ENCODE results near the gene CROCC2.

CROCC2 gene

GRCh38 chr2:240906141-240906910 lies at the start of gene CROCC2:
Gene CROCC2, plus strand, starts transcription at chr2:240906336. Its CDS starts 178 bp downstream, at chr2:240906514.
- in situ Hi-C loops (cut with HindIII; ENCODE audit: low sequenced_read_pairs) = no loop called here
- no peak for DNase-seq (ENCODE audit: low read depth, low spot score)
- H3K4me3 ChIP-seq (ENCODE audit: low read depth, low read length) = no peak within 1 kb of the TSS
- TF ChIP-seq CTCF (IDR thresholded peaks at IDR 0.05; ENCODE audit: low read depth, low read length) = no peak

GRCh38 chr2:240857039-240858008 lies 48.8 kb upstream of the CROCC2 start:
- no peak for TF ChIP-seq CTCF (IDR thresholded peaks at IDR 0.05; ENCODE audit: low read depth, low read length)
- in situ Hi-C loops (cut with HindIII; ENCODE audit: low sequenced_read_pairs) = no loop called here
- no peak overlapping the region for H3K4me3 ChIP-seq (ENCODE audit: low read depth, low read length)
- no peak for DNase-seq (ENCODE audit: low read depth, low spot score)

- DNase-seq (ENCODE audit: low read depth, low spot score) = no peak
- no peak overlapping the region for H3K4me3 ChIP-seq (ENCODE audit: low read depth, low read length)
- in situ Hi-C loops (cut with HindIII; ENCODE audit: low sequenced_read_pairs) = no loop called here
- no peak for TF ChIP-seq CTCF (IDR thresholded peaks at IDR 0.05; ENCODE audit: low read depth, low read length)
These were observed 47.8 kb upstream of the CROCC2 start for GRCh38 chr2:240858321-240858720.

GRCh38 chr2:240858871-240859270 lies 47.3 kb upstream of the CROCC2 start:
- in situ Hi-C loops (cut with HindIII; ENCODE audit: low sequenced_read_pairs) = no loop called here
- no peak overlapping the region for H3K4me3 ChIP-seq (ENCODE audit: low read depth, low read length)
- TF ChIP-seq CTCF (IDR thresholded peaks at IDR 0.05; ENCODE audit: low read depth, low read length) = no peak
- DNase-seq (ENCODE audit: low read depth, low spot score) = no peak

- DNase-seq (ENCODE audit: low read depth, low spot score) = no peak
- no peak overlapping the region for H3K4me3 ChIP-seq (ENCODE audit: low read depth, low read length)
- TF ChIP-seq CTCF (IDR thresholded peaks at IDR 0.05; ENCODE audit: low read depth, low read length) = no peak
- in situ Hi-C loops (cut with HindIII; ENCODE audit: low sequenced_read_pairs) = no loop called here
These were observed 44.6 kb upstream of the CROCC2 start for GRCh38 chr2:240861547-240861946.

GRCh38 chr2:240864475-240864874 lies 41.7 kb upstream of the CROCC2 start:
- in situ Hi-C loops (cut with HindIII; ENCODE audit: low sequenced_read_pairs) = no loop called here
- TF ChIP-seq CTCF (IDR thresholded peaks at IDR 0.05; ENCODE audit: low read depth, low read length) = no peak
- no peak overlapping the region for H3K4me3 ChIP-seq (ENCODE audit: low read depth, low read length)
- no peak for DNase-seq (ENCODE audit: low read depth, low spot score)
